ENCODE data around the gene KIF12.
"Not testable (repeated sequence)": the region's sequence is repeated elsewhere in the genome, so short reads cannot be mapped to it uniquely, and the experiment has no call there.

KIF12 gene

DNA sequence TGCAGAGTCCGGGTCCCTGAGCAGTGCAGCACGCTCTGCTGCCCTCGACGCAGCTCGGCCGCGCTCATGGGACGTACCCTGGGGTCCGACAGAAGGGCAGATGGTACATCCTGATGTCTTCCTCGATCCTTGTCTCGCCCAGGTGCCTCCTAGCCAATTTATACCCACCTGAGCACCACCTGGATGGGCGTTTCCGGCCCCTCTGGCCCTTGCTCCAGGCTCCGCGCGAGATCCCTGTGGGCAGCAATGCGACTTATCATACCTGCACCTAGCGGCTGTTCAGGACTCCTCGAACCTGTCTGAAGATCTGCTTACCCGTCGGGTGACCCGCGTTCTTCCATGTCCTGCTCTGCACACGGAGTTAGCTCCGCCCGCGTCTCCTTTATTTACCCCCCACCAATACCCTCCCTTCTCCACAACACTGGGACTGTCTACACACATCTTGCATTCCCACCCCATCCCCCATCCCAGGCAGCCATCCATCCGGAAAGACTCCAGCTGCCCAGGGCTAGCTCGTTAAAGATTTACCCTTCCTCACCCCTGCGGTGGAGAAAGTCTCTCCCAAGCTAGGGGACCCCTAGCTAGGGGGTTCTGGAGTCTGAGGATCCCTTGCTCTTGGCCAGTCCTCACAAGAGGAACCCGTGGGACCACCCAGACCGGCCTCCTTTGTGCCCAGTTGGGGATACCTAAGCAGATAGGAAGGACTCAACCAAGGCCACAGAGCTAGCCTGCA, at the start of gene KIF12:
Gene KIF12 (minus strand): TSS at position 357 of the 733 bp plus-strand sequence. CDS start 16 bp downstream, at position 341.
- DNase-seq (ENCODE audit: low spot score), result no peak

DNA sequence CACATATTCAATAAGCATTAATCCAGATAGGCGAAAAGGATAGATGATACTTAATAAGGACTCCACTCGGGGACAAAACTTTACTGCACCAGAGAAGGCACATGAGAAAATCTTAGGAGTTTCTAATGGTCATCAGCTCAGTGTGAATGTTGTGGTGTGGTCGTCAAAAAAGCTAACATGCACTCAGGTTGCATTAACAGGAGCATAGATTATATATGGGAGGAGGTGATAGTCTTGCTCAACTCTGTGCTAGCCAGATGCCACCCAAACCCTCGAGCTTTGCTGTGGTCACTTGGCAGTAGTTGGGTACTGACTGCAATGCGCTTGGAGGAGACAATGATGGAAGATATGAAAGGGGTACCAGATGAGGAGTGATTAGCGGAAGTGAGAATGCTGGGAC, 47.6 kb upstream of the KIF12 start:
- DNase-seq (ENCODE audit: low spot score), result no peak

DNA sequence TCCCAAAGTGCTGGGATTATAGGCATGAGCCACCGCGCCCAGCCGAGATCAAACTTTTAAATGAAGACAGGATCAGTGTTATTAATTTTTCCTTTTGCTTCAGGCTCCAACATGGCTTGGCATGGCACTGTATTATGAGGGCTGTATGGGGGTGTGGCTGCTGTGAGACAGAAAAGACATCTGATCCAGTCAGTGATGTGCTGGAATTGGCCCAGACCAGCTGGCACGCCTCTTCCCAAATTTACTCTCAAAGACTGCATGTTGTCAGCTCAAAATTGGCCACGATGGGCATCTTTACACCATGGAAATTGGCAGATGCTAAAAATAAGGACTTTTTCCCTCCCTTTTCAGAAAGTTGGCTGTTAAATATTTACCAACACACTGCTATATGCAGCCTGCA, 44.1 kb upstream of the KIF12 start:
- no peak for DNase-seq (ENCODE audit: low spot score)

DNA sequence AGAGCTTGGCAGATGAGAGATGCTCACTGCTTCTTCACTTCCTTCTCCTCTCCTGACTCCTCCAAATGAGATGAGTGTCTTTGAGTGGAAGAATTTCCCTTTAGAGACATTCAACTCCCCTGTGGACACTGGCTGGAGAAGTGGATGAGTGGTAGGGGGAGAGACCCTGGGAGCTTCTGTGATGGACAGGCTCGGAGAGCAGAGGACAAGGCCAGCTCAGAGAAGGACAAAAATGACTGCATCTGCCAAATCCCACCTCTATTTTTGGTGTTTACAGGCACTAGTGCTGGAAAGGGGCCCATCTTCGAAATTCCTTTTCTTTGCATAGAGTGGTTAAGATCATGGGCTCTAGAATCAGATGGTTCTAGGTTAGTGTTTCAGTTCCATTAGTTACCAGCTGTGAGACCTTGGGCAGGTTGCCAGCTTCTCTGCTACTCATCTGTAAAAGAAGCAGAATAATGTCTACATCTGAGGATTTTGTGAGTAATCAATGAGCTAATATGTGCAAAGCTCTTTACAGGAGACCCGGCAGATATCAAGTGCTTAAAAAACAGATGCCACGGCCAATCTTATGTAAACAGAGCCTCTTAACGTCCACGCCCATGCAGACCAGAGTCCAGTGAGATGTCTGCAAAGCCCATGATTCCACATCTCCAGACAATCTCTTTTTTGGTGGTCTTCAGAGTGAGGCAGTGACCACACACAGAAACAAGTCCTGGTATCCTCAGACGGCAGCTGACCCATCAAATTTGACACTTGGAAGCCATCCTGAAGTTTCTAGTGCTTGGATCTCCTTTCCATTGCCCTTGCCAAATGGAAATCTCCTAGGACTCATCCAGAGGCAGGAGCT, 42.7 kb upstream of the KIF12 start:
- DNase-seq (ENCODE audit: low spot score), result no peak

DNA sequence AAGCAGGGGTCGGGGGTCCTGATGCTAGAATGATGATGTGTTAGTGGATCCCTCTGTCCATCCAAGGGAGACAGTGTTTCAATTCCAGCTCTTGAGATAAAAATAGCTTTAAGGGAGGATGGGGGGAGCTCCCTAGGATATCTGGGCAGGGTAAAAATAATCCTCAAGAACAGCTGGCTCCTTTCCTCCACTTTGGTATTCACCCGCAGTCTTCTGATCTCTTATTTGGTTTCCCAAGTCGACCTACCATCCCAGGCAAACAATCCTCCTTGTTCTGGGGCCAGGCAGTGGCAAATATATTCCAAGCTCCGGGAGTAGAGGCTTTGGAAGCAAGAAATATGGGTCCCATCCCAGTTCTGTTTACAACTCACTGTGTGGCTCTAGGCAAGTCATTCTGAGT, 41.8 kb upstream of the KIF12 start:
- DNase-seq (ENCODE audit: low spot score), result no peak

DNA sequence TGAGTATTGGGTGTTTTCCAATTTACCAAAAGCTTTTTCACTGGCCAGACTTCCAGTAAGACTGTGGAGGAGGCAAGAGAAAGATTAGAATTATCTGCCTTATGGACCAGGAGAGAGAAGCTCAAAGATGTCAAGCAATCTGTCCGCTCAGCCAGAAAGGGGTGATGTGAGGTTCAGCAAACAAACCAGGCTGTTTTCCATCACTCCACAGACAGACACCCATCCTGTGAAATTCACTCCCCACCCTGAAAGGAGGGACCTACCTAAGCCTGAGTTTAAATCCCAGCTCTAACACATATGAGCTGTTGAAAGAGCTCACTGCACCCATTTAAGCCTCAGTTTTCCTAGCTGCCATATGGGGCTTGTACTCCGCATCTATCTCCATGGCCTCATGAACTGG, 41.3 kb upstream of the KIF12 start:
- no peak for DNase-seq (ENCODE audit: low spot score)

DNA sequence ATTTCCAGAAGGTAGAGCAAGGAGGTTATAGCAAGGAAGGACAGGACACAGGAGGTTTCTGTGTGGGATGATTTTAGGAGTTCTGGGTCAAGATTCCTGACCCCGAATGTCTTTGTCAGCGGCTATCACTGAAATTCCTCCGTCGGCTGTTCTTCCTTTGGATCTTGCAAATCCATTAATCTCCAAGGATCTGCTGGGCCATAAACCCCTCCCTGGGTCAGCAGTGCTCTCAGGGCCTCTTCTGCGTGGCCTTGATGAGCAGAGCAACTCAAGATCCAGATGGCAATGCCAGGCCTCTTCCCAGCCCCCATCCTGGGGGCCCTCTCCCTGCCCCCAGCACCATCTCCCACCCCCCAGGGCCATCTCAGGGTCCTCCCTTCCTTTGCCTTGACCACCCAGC, 40.0 kb upstream of the KIF12 start:
- no peak for DNase-seq (ENCODE audit: low spot score)

DNA sequence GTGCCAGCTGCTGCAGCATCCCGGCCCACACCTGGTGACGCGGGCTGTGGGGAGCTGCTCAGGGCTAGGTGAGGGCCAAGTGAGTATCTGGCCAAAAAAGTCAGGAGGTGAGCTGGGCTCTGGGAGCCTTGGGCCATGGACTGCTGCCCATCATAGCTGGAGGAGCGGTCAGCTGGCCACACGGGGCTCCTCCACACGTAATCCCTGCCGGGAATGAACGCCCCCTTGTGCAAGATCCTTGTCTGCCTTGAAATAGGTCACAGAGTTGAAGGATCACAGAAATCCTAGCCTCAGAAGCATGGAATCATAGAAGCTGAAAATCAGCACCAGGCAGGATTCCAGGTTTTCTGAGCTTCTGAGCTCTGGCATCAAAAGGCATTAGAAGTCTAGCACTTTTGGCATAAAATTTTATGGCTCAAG, 39.5 kb upstream of the KIF12 start:
- DNase-seq (ENCODE audit: low spot score), result no peak

DNA sequence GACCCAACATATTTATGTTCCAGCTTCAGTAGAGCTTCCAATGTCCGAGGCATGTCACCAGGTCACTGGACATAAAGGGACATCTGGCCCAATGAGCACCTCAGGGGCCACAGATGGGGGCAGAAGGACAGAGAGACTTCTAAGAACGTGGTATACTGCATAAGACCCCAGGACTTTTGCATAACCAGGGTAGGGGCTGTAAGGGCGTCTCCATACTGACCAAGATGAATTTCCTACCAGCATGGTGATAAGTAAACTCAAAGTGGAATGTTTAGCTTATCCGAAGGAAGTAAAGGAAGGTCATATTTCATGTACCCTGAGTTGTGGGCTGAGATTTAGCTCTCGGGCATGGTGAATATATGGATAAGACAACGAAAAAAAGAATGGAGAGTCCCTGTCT, 38.7 kb upstream of the KIF12 start:
- no peak for DNase-seq (ENCODE audit: low spot score)

DNA sequence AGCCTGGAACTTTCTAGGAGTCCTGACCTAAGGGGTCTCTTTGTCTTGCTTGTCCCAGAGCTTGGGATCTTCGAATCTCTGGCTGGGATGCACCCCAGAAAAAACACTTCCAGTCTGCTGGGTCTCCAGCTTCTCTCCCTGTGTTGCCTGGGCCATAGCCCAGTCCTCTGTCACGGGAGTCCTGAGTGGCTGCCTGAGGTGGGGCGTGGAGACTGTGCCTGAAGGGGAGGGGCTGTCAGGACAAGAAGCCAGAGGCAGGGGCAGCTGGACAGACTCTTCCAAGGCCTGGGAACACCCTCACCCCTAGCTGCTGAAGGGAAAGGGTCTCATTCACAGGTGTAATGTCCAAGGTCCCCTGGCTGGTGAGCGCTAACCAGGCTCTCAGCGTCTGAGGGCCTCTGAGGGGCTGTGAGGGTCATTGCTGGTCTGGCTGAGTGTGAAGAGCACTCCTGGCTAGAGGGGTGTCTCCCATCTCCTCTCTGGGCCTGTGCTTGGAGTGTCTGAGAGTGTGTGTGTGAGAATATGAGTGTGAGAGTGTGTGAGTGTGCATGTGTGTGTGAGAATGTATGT, 35.8 kb upstream of the KIF12 start:
- DNase-seq (ENCODE audit: low spot score), result no peak

DNA sequence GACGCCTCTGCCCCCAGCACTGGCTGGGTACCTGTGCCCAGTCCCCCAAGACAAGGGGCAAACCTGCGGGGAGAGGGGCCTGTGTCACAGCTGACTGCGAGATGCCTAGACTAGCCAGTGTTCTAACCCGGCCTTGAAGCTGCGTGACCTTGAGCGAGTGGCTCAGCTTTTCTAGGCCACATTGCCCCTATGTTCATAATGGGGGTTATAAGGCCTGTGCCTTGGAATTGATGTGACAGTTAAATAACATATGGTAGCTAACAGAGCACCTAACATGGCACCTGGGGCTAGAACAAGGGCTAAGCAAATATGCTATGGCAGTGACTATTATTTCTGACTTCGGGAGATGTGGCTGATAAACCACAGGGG, 33.4 kb upstream of the KIF12 start:
- DNase-seq (ENCODE audit: low spot score), result no peak

DNA sequence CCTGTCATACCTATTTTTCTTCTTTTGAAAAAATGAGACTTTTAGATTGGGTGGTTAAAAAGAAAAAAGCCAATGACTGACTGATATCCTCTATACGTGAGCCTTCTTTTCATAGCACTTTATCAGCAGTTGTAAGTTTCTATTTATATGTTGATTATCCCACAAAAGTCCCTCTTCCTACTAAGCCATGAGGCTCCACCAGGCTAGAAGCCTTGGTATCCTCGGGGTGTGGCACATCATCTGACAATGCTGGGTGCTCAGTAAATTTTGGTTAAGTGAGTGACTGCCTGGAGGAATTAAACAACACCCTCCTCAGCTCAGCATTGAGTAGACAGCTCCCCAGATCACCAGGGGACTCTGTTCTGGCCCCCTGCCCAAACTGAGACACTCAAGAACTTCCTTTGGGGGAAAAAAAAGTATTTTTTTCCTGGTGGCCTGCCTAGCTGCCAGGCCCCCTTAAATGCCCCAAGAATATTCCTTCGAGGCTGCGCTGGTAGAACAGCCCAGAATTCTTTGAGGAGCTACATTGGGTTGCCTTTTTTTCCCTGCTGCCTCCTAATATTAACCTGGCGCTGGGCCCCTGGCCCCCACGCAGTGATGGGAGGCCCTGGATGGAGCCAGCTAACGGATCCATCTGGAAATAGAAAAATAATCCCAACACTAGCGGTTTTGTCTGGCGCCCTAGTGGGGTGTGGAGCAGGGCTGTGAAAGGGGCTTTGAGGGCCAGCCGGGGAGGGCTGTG, 32.9 kb upstream of the KIF12 start:
- no peak for DNase-seq (ENCODE audit: low spot score)

DNA sequence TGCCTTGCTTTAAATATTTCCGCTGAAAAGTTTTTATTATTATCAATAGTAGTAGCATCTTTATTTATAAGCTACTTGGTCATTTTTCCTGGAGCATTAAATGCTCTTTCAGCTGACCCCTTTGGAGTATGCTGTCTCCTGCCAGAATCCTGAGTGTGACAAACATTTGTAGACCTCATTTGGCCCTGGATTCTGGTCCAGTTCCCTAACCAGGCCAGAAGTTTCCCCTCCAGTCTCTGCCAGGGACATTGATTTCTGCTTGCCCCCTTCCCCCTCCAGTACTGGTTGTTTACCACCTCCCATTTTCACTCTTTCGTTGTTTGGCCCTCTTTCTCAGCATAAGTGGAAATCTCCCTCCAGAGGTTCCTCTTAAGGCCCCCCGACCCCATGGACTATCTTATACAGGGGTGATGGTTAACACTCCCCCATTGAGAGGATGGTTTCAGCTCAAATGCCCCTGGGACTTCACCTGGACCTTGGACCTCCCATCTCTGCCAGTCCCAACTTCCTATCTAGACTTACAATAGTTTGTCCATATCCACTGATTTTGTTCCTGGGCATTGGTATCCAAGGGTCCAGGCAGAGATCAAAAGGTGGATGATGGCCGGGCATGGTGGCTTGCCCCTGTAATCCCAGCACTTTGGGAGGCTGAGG, 31.7 kb upstream of the KIF12 start:
- no peak for DNase-seq (ENCODE audit: low spot score)

DNA sequence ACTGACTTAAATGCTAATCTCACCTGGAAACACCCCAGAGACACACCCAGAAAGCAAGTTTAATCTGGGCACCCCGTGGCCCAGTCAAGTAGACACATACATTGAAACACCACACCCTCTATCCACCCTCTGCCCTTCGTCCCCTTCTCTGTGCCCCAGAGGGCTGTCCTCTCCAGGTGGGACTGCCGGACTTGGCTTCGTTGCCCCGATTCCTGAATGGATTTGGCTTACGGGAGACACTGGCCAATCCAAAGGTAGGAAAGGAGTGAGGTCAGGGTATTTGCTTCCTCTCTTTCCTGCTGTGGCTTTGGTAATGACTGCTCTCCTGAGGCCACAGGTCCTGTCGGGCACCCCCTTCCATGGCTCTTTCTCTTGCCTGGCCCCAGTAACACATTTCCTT, 31.0 kb upstream of the KIF12 start:
- no peak for DNase-seq (ENCODE audit: low spot score)

DNA sequence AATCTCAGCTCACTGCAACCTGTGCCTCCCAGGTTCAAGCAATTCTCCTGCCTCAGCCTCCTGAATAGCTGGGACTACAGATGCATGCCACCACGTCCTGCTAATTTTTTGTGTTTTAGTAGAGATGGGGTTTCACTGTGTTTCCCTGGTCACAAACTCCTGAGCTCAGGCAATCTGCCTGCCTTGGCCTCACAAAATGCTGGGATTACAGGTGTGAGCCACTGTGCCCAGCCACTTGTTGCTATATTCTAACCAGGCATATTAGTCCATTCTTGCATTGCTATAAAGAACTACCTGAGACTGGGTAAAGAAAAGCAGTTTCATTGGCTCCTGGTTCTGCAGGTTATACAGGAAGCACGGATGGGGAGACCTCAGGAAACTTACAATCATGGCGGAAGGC, 29.7 kb upstream of the KIF12 start:
- DNase-seq (ENCODE audit: low spot score), result not testable (repeated sequence)

DNA sequence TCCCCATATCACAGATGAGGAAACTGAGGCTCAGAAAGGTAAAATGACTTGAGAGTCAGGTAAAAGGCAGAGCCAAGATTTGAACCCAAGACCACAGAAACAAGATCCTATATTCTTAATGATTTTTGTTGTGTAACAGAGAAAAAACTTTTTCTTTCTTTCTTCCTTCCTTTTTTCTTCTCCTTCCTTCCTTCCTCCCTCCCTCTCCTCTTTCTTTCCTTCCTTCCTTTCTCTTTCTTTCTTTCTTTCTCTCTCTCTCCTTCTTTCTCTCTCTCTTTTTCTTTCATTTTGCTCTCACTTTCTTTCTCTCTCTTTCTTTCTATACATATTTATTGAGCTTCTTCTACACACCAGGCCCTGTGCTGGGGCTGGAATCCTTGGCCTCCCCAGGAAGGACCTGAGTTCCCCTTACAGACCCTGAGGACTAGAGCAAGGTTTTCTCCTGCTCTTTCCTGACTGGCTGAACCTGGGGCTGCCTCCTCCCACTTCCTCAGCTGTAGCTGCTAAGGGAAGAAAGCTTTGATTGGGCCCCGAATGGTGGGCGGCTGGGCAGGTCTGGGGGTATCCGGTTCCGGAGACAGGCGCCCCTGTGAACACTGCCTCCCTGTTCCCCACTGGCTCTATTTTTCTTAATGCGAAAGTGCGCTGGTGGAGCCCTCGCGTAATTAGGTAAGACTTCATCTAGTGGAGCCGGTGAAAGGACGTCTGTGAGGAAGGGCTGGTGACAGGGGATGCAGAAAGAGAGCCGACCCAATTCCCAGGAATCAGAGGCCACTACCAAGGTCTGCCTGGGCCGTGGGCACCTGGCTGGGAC, 27.4 kb upstream of the KIF12 start:
- DNase-seq (ENCODE audit: low spot score), result no peak

DNA sequence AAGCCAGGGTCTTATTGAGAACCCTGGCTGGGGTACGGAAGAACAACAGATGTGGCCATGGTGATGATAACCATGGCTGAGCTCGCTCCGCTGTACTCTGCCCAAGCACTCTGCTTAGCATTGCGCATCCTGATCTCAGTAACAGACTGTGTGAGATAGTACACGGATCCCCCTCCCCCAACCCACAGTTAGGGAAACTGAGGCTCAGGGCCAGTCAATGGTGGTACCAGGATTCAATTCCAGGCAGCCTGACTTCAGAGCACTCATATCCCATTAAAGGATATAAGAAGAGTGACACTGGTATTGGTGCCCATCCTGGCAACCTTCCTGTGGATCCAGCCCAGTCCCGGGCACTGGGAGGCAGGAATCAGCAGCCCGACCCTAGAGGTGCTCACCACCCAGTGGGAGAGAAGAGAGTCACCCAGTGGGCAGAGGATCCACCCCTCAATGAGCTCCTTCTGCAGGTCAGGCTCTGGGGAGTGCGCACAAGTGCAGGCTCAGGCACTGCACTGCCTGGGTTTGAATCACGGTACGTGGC, 26.5 kb upstream of the KIF12 start:
- no peak for DNase-seq (ENCODE audit: low spot score)

DNA sequence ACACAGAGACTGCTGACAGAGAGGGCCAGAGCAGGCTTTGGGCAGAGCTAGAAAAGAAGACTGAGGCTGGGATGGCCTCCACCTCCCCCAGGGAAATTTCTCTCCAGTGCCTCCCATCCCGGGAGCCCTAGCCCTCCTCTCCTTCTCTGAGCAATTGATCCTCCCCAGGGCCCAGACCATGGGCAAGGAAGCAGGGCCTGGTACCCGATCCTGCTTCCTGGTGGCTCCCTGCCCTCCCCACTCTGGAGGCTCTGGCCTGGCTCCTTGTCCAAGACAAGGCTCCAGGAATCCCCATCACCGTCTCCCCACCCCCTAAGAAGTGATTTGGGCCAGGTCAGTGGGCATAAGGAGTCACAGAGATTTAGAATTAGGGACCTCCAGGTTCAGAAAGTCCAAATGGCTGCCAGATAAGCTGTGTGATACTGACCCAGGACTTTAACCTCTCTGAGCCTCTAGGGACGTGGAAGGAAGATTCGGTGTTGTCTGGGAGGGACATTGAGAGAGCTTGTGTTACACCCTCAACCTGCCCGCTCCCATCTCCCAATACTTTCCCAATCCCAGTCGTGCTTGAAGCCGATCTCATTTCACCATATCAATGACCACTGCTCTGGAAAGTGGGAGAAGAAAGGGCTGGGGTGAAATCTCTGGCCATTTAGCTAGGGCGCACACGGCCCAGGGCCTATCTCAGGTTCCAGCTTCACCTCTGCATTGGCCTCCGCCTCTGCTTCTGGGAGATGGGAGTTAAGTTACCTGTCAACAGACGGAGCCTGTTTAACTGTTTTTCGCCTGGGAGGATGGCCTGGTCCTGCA, 25.8 kb upstream of the KIF12 start:
- DNase-seq (ENCODE audit: low spot score), result no peak

DNA sequence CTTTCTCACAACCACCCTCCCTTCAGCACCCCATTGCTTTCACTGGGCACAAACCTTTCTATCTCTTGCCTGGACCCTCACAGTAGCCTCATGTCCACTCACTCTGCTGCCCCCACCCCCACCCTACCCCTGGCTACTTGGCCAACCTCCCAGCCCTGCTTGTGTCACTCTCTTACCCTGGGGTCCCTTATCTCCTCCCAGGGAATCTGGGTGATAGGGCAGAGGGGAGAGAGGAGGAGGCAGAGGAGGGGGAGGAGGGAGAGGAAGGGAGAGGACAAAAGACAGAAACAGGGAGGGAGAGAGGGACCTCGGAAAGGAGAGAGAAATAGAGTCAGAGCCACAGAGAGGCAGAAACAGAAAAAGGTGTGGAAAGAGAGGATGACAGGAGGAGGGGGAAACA, 25.0 kb upstream of the KIF12 start:
- DNase-seq (ENCODE audit: low spot score), result no peak
